ENCODE data around the gene NOXO1.

DNA sequence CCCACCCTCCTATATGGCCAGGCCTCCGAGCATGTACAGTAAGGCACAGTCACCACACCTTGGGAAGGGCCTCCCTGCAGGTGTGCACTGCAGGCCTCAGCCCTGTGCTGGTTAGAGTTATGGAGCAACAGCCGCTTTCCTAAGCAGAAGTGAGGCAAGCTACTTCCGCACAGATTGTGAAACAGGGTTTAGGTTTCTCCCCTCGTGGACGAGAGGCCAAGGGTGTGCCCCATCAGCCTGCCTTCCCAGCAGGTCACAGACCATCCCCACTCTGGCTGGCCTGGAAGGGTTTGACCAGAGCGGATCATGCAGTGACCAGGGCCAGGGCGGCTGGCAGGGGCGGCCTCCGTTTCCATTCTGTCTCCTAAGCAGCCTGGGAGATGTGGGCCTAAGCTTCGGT, 43.0 kb downstream of the NOXO1 start:
- TF ChIP-seq POLR2A (IDR thresholded peaks at IDR 0.05; ENCODE audit: low read length) (no peak), GATA1 (IDR thresholded peaks at IDR 0.05; ENCODE audit: low read depth, low read length) (no peak)
